Stimulated activated CD8-positive, alpha-beta memory T cell treated with anti-CD3 and anti-CD28 coated beads, Interleukin-4, amount 100 ng/mL, for 1 hour (primary cell): ENCODE data around the gene REV3L.
"Not testable (repeated sequence)": the region's sequence is repeated elsewhere in the genome, so short reads cannot be mapped to it uniquely, and the experiment has no call there.

Source experiments
- DNase-seq, 2 donors: peaks; one replicate each; pipeline ENCODE4 v3.0.0-alpha.2; 2020; ENCODE audit warnings: low read depth in 2 of 2, low spot score in 1 of 2

Gene REV3L

GRCh38 chr6:111306104-111306888 lies 176.7 kb downstream of the REV3L start:
- DNase-seq = no peak

GRCh38 chr6:111301946-111302345 lies 181.1 kb downstream of the REV3L start:
- DNase-seq = no peak

GRCh38 chr6:111300938-111301800 lies 181.8 kb downstream of the REV3L start:
- DNase-seq = not testable (repeated sequence)

GRCh38 chr6:111297776-111298175 lies 185.2 kb downstream of the REV3L start:
- DNase-seq = no peak

- no peak for DNase-seq
Observed at GRCh38 chr6:111294374-111294967, 188.5 kb downstream of the REV3L start.

- no peak for DNase-seq
Observed at GRCh38 chr6:111291336-111292259, 191.4 kb downstream of the REV3L start.

GRCh38 chr6:111290689-111291335 lies 192.2 kb downstream of the REV3L start:
- DNase-seq = not testable (repeated sequence)

GRCh38 chr6:111284356-111284755 lies 198.7 kb downstream of the REV3L start:
- not testable (repeated sequence) for DNase-seq

GRCh38 chr6:111283707-111284106 lies 199.3 kb downstream of the REV3L start:
- DNase-seq = no peak

- no peak for DNase-seq
Observed at GRCh38 chr6:111282515-111282914, 200.5 kb downstream of the REV3L start.

- DNase-seq = no peak
Observed at GRCh38 chr6:111280445-111280955, 202.5 kb downstream of the REV3L start.

GRCh38 chr6:111278731-111279130 lies 204.3 kb downstream of the REV3L start:
- no peak for DNase-seq

GRCh38 chr6:111277819-111278218 lies 205.2 kb downstream of the REV3L start:
- DNase-seq = no peak

- no peak for DNase-seq
Observed at GRCh38 chr6:111276736-111277135, 206.3 kb downstream of the REV3L start.

GRCh38 chr6:111276335-111276734 lies 206.7 kb downstream of the REV3L start:
- DNase-seq = no peak

GRCh38 chr6:111274593-111275217 lies 208.3 kb downstream of the REV3L start:
- DNase-seq = no peak

GRCh38 chr6:111270121-111270520 lies 212.9 kb downstream of the REV3L start:
- DNase-seq = no peak

GRCh38 chr6:111269401-111269970 lies 213.5 kb downstream of the REV3L start:
- DNase-seq = no peak

- DNase-seq = no peak
Observed at GRCh38 chr6:111267764-111268333, 215.2 kb downstream of the REV3L start.
